Measurements from ENCODE around the gene SLC5A1.

The SLC5A1 gene

DNA sequence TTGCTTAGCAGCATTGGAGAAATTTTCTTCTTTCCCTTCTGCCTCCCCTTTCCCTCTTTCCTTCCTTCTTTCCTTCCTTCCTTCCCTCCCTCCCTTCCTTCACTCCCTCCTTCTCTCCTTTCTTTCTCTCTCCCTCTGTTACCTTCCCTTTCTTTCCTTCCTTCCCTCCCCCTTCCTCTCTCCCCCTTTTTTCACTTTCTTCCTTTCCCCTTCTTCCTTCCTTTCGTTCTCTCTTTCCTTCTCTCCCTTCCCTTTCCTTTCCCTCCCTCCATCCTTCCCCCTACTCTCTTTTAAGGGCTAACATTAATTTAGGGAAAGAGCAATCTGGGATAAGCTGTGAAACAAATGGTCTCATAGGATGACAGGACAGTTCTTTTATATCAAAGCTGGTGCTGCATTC, 34.1 kb downstream of the SLC5A1 start:
- in situ Hi-C loops (cut with MboI; ENCODE audit: low sequenced_read_pairs, unreplicated experiment): loop anchor here (10.0 kb wide), 1 partner anchor 102 kb away; no protein-coding TSS in a partner anchor
- TF ChIP-seq, protein P1, sequence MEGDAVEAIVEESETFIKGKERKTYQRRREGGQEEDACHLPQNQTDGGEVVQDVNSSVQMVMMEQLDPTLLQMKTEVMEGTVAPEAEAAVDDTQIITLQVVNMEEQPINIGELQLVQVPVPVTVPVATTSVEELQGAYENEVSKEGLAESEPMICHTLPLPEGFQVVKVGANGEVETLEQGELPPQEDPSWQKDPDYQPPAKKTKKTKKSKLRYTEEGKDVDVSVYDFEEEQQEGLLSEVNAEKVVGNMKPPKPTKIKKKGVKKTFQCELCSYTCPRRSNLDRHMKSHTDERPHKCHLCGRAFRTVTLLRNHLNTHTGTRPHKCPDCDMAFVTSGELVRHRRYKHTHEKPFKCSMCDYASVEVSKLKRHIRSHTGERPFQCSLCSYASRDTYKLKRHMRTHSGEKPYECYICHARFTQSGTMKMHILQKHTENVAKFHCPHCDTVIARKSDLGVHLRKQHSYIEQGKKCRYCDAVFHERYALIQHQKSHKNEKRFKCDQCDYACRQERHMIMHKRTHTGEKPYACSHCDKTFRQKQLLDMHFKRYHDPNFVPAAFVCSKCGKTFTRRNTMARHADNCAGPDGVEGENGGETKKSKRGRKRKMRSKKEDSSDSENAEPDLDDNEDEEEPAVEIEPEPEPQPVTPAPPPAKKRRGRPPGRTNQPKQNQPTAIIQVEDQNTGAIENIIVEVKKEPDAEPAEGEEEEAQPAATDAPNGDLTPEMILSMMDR (IDR thresholded peaks at IDR 0.05; ENCODE audit: borderline replicate concordance, control extremely low read depth, extremely low read depth, insufficient read depth, missing control alignments): no peak

DNA sequence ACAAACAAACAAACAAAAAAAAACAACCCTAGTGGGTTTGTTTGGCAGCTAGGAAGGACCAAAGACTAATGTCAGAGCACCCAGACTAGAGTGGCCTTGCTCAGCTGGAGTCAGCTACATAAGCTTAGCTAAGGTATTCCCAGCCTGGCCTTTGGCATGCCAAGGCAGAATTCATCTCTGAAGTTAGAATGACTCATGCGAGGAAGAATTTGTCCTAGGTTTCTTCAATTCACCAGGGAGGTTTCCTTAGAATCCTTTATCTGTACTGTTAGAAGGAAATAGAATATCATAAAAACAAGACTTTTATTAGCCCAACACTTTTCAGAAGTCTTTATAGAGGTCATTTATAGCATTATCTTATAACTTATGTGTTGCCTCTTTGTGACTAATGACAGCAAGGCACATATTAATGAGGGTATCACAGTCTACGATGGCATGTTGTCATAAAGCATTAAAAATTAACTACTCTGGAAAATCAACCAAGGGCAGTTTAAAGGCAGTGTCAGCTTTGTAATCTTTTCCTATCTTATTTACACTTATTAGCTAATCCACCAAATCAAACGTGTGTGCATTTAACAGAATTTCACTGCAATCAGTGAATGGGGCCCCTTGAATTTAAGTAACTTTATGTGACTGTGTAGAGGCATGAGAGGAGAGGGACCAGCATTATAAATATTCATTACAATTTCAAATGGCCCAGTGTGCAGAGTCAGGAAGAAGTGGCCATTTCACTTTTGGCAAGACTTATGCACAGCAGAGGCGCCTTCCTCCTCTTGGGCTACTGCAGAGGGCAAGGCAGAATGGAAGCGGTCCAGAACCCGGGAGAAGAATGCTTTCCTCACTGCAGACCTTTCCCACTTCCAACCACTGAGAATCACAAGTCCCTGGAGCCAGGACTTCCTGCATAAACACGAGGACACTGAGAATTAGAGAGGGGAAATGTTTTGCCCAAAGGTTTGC, 36.3 kb downstream of the SLC5A1 start:
- in situ Hi-C loops (cut with MboI; ENCODE audit: low sequenced_read_pairs, unreplicated experiment): loop anchor here (10.0 kb wide), 1 partner anchor 105 kb away; no protein-coding TSS in a partner anchor
- DNase-seq (ENCODE audit: low spot score): no peak
- TF ChIP-seq, protein P1 (IDR thresholded peaks at IDR 0.05; ENCODE audit: borderline replicate concordance, control extremely low read depth, extremely low read depth, insufficient read depth, missing control alignments): no peak

More for the DNA sequence above, 34.1 kb downstream of the SLC5A1 start:
- no peak for DNase-seq (ENCODE audit: low spot score)

DNA sequence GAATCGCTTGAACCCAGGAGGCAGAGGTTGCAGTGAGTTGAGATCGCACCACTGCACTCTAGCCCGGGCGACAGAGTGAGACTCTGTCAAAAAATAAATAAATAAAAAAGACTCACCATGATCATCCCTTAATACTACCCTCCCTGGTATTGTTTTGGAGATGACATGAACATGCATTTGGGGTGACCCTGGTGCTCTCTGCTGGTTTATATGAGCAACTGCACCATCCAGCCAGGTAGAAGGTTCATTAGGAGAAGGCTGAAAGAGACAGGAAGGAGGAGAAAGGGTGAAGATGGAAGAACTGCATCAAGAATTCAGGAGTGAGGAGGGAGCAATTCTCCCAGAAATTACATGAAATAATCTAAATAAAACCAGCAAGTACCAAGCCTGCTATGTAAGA, 37.8 kb downstream of the SLC5A1 start:
- TF ChIP-seq, protein P1 (IDR thresholded peaks at IDR 0.05; ENCODE audit: borderline replicate concordance, control extremely low read depth, extremely low read depth, insufficient read depth, missing control alignments): peak; percentile 51
- in situ Hi-C loops (cut with MboI; ENCODE audit: low sequenced_read_pairs, unreplicated experiment): no loop called here
- DNase-seq (ENCODE audit: low spot score): peak; percentile 62

DNA sequence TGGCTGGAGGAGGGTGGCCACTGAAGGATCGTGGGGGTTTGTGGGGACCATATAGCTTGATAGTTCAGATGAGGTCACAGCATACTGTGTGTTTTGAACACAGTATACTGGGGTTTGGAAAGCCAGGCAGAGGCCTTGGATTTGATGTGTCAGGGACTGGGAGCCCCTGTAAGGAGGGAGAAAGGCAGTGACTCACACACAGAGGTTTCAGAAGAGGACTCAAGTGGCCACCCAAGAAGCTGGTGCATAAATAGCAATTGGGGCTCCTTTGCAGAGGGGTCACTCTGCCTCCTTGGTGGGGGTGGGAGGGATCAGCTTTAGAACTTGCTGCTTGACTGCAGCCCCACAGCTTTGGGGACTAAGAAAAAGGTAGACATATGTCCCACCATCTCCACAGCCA, 39.3 kb downstream of the SLC5A1 start:
- in situ Hi-C loops (cut with MboI; ENCODE audit: low sequenced_read_pairs, unreplicated experiment): no loop called here

DNA sequence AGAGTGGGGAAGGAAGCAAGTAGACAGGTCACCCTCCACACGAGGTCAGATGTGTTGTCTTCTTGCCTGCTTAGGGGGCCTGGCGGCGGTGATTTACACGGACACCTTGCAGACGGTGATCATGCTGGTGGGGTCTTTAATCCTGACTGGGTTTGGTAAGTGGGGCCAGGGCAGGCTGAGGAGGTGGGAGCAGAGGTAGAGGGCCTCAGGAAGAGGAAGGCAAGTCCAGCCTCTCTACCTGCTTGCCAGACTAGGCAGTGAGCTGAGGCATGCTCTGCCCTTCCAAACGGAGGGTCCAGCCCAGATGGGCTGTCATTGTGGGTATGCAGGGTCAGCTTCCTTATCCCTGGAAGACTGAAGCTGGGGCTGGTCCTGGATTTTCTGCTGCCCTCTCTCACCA, 39.9 kb downstream of the SLC5A1 start:
- no peak for DNase-seq (ENCODE audit: low spot score)
- in situ Hi-C loops (cut with MboI; ENCODE audit: low sequenced_read_pairs, unreplicated experiment): no loop called here
- TF ChIP-seq, protein P1 (IDR thresholded peaks at IDR 0.05; ENCODE audit: borderline replicate concordance, control extremely low read depth, extremely low read depth, insufficient read depth, missing control alignments): no peak

More for the DNA sequence above, 39.3 kb downstream of the SLC5A1 start:
- DNase-seq (ENCODE audit: low spot score): no peak
- TF ChIP-seq, protein P1 (IDR thresholded peaks at IDR 0.05; ENCODE audit: borderline replicate concordance, control extremely low read depth, extremely low read depth, insufficient read depth, missing control alignments): no peak

DNA sequence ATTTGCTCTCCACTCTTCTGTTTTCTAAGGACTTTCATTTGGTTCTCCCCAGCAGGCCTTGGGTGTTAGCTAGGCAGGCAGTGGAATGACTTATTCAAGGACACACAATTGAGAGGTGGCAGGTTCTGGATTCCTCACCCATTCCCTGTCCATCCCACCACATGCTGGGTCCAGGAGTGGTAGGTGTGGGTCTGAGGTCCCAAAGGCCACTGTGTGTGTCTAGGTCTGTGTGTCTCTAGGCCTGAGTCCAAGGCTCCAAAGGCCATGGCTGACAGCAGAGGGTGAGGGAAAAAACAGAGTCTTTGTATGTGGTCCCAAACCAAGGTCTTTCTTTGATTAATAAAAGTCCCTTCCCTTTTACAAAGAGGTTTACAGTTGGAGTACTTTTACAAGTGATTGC, 40.8 kb downstream of the SLC5A1 start:
- in situ Hi-C loops (cut with MboI; ENCODE audit: low sequenced_read_pairs, unreplicated experiment): no loop called here
- TF ChIP-seq, protein P1 (IDR thresholded peaks at IDR 0.05; ENCODE audit: borderline replicate concordance, control extremely low read depth, extremely low read depth, insufficient read depth, missing control alignments): no peak
- no peak for DNase-seq (ENCODE audit: low spot score)
